ENCODE measurements around the gene PIGB.

The PIGB gene

DNA sequence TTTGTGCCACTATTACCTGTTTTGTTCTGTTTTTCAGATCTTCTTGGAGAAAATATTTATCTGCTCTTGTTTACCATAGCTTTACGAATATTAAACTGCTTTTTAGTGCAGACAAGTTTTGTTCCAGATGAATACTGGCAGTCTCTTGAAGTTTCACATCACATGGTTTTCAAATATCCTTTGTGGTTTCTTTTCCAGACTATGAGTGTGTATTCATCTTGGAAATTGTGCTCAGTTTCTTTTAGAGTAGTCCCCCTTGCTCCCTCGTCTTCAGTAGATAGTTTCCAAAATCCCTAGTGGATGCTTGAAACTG, 1.2 kb downstream of the PIGB start:
- TF ChIP-seq ARNT (IDR thresholded peaks at IDR 0.05), result no peak
- no peak for TF ChIP-seq L3MBTL2 (conservative IDR thresholded peaks at IDR 0.05)
- no peak for TF ChIP-seq ZNF384 (IDR thresholded peaks at IDR 0.05)
- TF ChIP-seq SUZ12 (IDR thresholded peaks at IDR 0.05), result no peak
- no peak for TF ChIP-seq HDGF (IDR thresholded peaks at IDR 0.05; ENCODE audit: borderline replicate concordance)
- DNase-seq (ENCODE audit: extremely low spot score), result no peak
- POLR2A ChIA-PET, result no interaction called here
- CTCF ChIA-PET, result no interaction called here

DNA sequence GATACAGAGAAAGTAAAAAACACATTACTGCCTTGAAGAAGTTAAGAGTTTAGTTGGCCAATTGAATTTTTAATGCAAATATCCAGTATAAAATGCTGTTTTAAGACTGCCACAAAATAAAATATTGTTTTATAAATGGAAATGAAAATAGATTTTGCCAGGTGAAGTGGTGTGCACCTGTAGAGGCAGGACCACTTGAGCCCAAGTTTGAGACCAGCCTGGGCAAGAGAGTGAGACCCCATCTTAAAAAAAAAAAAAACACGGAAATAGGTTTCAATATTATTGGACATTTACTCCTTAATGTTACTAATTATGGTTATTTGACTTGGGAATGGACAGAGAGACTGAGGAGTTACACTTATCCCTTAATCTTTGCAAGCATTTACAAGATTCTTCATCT, 1.9 kb downstream of the PIGB start:
- DNase-seq (ENCODE audit: extremely low spot score), result no peak
- CTCF ChIA-PET, result no interaction called here
- no peak for TF ChIP-seq HDGF (IDR thresholded peaks at IDR 0.05; ENCODE audit: borderline replicate concordance)
- POLR2A ChIA-PET, result no interaction called here

DNA sequence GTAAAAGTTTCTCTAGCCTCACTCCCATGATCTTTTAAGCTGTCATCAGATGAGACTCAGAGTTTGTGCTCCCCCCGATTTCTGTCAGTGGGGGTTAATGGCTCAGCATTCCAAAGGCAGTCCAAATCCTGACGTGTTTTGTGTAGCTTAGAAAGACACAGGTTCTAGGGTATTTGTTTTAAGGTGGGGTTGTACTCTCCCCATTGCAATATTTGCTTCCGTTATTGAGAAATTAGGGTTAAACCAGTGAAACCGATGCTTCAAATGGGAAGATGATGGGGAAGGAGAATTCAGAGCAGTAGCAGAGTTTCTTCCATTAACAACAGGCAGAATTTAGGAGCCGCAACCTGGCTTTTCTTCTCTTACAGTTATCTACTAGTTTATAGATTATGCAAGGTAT, 3.4 kb downstream of the PIGB start:
- POLR2A ChIA-PET, result no interaction called here
- TF ChIP-seq FOXM1 (IDR thresholded peaks at IDR 0.05; ENCODE audit: borderline replicate concordance) (no peak), BHLHE40 (IDR thresholded peaks at IDR 0.05; ENCODE audit: borderline replicate concordance) (no peak), TARDBP (IDR thresholded peaks at IDR 0.05) (no peak), SP1 (IDR thresholded peaks at IDR 0.05) (no peak)
- TF ChIP-seq, protein P1, sequence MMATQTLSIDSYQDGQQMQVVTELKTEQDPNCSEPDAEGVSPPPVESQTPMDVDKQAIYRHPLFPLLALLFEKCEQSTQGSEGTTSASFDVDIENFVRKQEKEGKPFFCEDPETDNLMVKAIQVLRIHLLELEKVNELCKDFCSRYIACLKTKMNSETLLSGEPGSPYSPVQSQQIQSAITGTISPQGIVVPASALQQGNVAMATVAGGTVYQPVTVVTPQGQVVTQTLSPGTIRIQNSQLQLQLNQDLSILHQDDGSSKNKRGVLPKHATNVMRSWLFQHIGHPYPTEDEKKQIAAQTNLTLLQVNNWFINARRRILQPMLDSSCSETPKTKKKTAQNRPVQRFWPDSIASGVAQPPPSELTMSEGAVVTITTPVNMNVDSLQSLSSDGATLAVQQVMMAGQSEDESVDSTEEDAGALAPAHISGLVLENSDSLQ (IDR thresholded peaks at IDR 0.05), result no peak
- CTCF ChIA-PET, result no interaction called here

DNA sequence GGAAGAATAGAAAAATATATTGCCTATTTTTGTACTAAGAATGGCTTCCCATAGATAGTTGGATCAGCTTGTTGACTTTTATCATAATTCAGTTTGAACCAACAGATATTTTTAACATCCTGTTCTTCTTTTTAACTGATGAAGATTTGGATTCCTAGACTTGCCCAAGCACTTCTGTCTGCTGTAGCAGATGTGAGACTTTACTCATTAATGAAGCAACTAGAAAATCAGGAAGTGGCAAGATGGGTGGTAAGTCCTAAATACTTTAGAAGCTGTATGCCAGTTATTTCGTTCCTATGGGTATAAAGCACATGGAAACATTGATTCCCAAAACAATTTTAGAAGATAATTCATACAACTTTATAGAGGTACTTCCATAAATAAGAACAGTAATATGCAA, 8.4 kb downstream of the PIGB start:
- TF ChIP-seq ZNF384 (IDR thresholded peaks at IDR 0.05) (no peak), LEF1 (IDR thresholded peaks at IDR 0.05; ENCODE audit: borderline replicate concordance) (no peak), NFRKB (IDR thresholded peaks at IDR 0.05) (no peak), FOXM1 (IDR thresholded peaks at IDR 0.05; ENCODE audit: borderline replicate concordance) (no peak), SUZ12 (IDR thresholded peaks at IDR 0.05) (no peak), FOXA1 (IDR thresholded peaks at IDR 0.05) (no peak), SP1 (IDR thresholded peaks at IDR 0.05) (no peak), L3MBTL2 (conservative IDR thresholded peaks at IDR 0.05) (no peak), BHLHE40 (IDR thresholded peaks at IDR 0.05; ENCODE audit: borderline replicate concordance) (no peak), TARDBP (IDR thresholded peaks at IDR 0.05) (no peak), ELF4 (IDR thresholded peaks at IDR 0.05) (no peak), ARNT (IDR thresholded peaks at IDR 0.05) (no peak), HDGF (IDR thresholded peaks at IDR 0.05; ENCODE audit: borderline replicate concordance) (no peak), FOXK2 (IDR thresholded peaks at IDR 0.05) (no peak)
- TF ChIP-seq, protein P1 (IDR thresholded peaks at IDR 0.05), result no peak
- POLR2A ChIA-PET, result interaction anchor here (1.5 kb wide), 1 partner anchor 8 kb away, joined by 4 read pairs; the partner anchor contains the start of genes PIGB and PIGBOS1
- CTCF ChIA-PET, result no interaction called here
- no peak for DNase-seq (ENCODE audit: extremely low spot score)

More for the DNA sequence above, 3.4 kb downstream of the PIGB start:
- DNase-seq (ENCODE audit: extremely low spot score), result no peak

DNA sequence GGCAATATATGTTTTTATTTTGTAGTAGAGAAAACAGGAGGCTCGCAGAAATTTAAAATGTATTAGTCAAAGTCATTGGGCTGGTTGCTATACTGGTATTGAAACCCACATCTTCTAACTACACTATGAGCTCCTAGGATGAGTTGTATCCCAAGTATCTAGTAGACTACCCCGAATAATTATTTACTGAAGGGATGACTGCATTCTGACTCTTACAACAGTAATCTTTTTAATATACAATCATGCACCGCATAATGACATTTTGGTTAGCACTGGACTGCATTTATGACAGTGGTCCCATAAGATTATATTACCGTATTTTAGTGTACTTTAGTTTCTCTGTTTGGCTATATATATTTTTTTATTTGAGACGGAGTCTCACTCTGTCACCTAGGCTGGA, 15.3 kb downstream of the PIGB start:
- no peak for DNase-seq (ENCODE audit: extremely low spot score)
- ChIA-PET CTCF (no interaction called here), POLR2A (no interaction called here)
- TF ChIP-seq TARDBP (IDR thresholded peaks at IDR 0.05) (no peak), NFRKB (IDR thresholded peaks at IDR 0.05) (no peak), SP1 (IDR thresholded peaks at IDR 0.05) (no peak), LEF1 (IDR thresholded peaks at IDR 0.05; ENCODE audit: borderline replicate concordance) (no peak), ARNT (IDR thresholded peaks at IDR 0.05) (no peak), SUZ12 (IDR thresholded peaks at IDR 0.05) (no peak), CTBP1 (IDR thresholded peaks at IDR 0.05; ENCODE audit: borderline replicate concordance) (no peak), HDGF (IDR thresholded peaks at IDR 0.05; ENCODE audit: borderline replicate concordance) (no peak), FOXA1 (IDR thresholded peaks at IDR 0.05) (no peak), FOXK2 (IDR thresholded peaks at IDR 0.05) (no peak), ELF4 (IDR thresholded peaks at IDR 0.05) (no peak), FOXM1 (IDR thresholded peaks at IDR 0.05; ENCODE audit: borderline replicate concordance) (no peak), ZNF384 (IDR thresholded peaks at IDR 0.05) (no peak), L3MBTL2 (conservative IDR thresholded peaks at IDR 0.05) (no peak), BHLHE40 (IDR thresholded peaks at IDR 0.05; ENCODE audit: borderline replicate concordance) (no peak)
- TF ChIP-seq, protein P1 (IDR thresholded peaks at IDR 0.05), result no peak

DNA sequence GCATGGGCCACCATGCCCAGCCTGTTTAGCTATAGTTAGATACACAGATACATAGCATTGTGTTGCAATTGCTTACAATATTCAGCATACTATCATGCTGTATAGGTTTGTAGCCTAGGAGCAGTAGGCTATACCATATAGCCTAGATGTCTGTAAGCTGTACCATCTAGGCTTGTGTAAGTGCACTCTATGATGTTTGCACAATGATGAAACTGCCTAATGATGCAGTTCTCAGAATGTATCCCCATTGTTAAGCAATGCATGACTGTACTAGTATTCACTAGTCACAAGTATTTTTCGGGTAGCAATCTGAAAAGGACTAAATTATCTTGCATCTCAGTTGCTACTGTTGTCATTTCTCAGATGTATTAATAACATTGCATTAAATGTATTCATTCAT, 16.0 kb downstream of the PIGB start:
- ChIA-PET CTCF (no interaction called here), POLR2A (no interaction called here)
- no peak for DNase-seq (ENCODE audit: extremely low spot score)
- no peak for TF ChIP-seq ELF4 (IDR thresholded peaks at IDR 0.05)
- TF ChIP-seq FOXA1 (IDR thresholded peaks at IDR 0.05), result no peak
- TF ChIP-seq TARDBP (IDR thresholded peaks at IDR 0.05), result no peak
- TF ChIP-seq LEF1 (IDR thresholded peaks at IDR 0.05; ENCODE audit: borderline replicate concordance), result no peak
- no peak for TF ChIP-seq L3MBTL2 (conservative IDR thresholded peaks at IDR 0.05)
- TF ChIP-seq ZNF384 (IDR thresholded peaks at IDR 0.05), result no peak
- no peak for TF ChIP-seq SUZ12 (IDR thresholded peaks at IDR 0.05)
- no peak for TF ChIP-seq CTBP1 (IDR thresholded peaks at IDR 0.05; ENCODE audit: borderline replicate concordance)
- TF ChIP-seq, protein P1 (IDR thresholded peaks at IDR 0.05), result no peak
- TF ChIP-seq SP1 (IDR thresholded peaks at IDR 0.05), result no peak
- TF ChIP-seq HDGF (IDR thresholded peaks at IDR 0.05; ENCODE audit: borderline replicate concordance), result no peak
- TF ChIP-seq BHLHE40 (IDR thresholded peaks at IDR 0.05; ENCODE audit: borderline replicate concordance), result no peak
- TF ChIP-seq FOXM1 (IDR thresholded peaks at IDR 0.05; ENCODE audit: borderline replicate concordance), result no peak
- no peak for TF ChIP-seq FOXK2 (IDR thresholded peaks at IDR 0.05)
- no peak for TF ChIP-seq NFRKB (IDR thresholded peaks at IDR 0.05)
- no peak for TF ChIP-seq ARNT (IDR thresholded peaks at IDR 0.05)

Measured in HEK293T (cell line).